Keratinocyte (primary cell): ENCODE results near the gene KTI12. TPM values are rescaled to one million over a fixed set of nuclear protein-coding genes. Genes with fewer than 3 reads are reported as not detected.

Experiments used
- DNase-seq: peaks from one replicate; pipeline ENCODE4 v3.0.0-alpha.2; 2011; ENCODE audit warnings: low read depth, missing footprints, low spot score
- FAIRE-seq: peaks from 2 replicates; lab custom pipeline; 2011; peaks lifted over from hg19 to GRCh38; lab: Jason Lieb, UNC
- H2AFZ ChIP-seq: 2 replicates; pipeline ENCODE4 v1.6.0; 2012; ENCODE audit warnings: low read length, control low read depth, inconsistent platforms; ENCODE audit not compliant: control insufficient read depth
- H3K27ac ChIP-seq: 2 replicates; pipeline ENCODE4 v1.5.1; 2011; ENCODE audit warnings: low read length; ENCODE audit not compliant: control insufficient read depth, insufficient read depth
- H3K27me3 ChIP-seq: 3 replicates; pipeline ENCODE4 v1.6.0; 2011; ENCODE audit warnings: low read length; ENCODE audit not compliant: control insufficient read depth, insufficient read depth; ENCODE audit errors: extremely low read depth
- H3K36me3 ChIP-seq, 2 experiments: 2 replicates in 1 of 2; 3 replicates in 1 of 2; pipeline ENCODE4 v1.5.1; 2011; ENCODE audit warnings: low read length in 2 of 2, mild to moderate bottlenecking in 1 of 2; ENCODE audit not compliant: control insufficient read depth in 2 of 2, insufficient read depth in 2 of 2; ENCODE audit errors: extremely low read depth in 1 of 2
- H3K4me1 ChIP-seq: 3 replicates; pipeline ENCODE4 v1.5.1; 2011; ENCODE audit warnings: low read length; ENCODE audit not compliant: control insufficient read depth, insufficient read depth; ENCODE audit errors: extremely low read depth
- H3K4me2 ChIP-seq: 3 replicates; pipeline ENCODE4 v1.6.0; 2011; ENCODE audit warnings: low read depth, low read length; ENCODE audit not compliant: control insufficient read depth, insufficient read depth; ENCODE audit errors: extremely low read depth
- H3K4me3 ChIP-seq, 3 experiments: fragments of 200-600 bp in 1 of 3; sonication (generic) in 1 of 3; 2 replicates in 2 of 3; 3 replicates in 1 of 3; pipeline ENCODE4 v1.5.1; 2011 to 2016; ENCODE audit warnings: low read length in 3 of 3, mild to moderate bottlenecking in 3 of 3, control low read depth in 2 of 3, inconsistent platforms in 1 of 3, low read depth in 1 of 3, mixed read lengths in 1 of 3, mixed run types in 1 of 3, moderate library complexity in 1 of 3; ENCODE audit not compliant: control insufficient read depth in 2 of 3, insufficient read depth in 2 of 3; ENCODE audit errors: extremely low read depth in 1 of 3
- H3K79me2 ChIP-seq: 2 replicates; pipeline ENCODE4 v1.6.0; 2012; ENCODE audit warnings: low read length; ENCODE audit not compliant: control insufficient read depth, insufficient read depth
- H3K9ac ChIP-seq: 3 replicates; pipeline ENCODE4 v1.6.0; 2011; ENCODE audit warnings: low read length; ENCODE audit not compliant: control insufficient read depth, insufficient read depth; ENCODE audit errors: extremely low read depth
- H3K9me1 ChIP-seq: 3 replicates; pipeline ENCODE4 v1.6.0; 2011; ENCODE audit warnings: low read length; ENCODE audit not compliant: control insufficient read depth, insufficient read depth; ENCODE audit errors: extremely low read depth
- H3K9me3 ChIP-seq: 2 replicates; pipeline ENCODE4 v1.5.1; 2012; ENCODE audit warnings: low read depth, low read length; ENCODE audit not compliant: control insufficient read depth
- H4K20me1 ChIP-seq: 3 replicates; pipeline ENCODE4 v1.6.0; 2011; ENCODE audit warnings: low read length; ENCODE audit not compliant: control insufficient read depth, insufficient read depth; ENCODE audit errors: extremely low read depth
- CTCF ChIP-seq, 3 experiments: IDR thresholded peaks in 1 of 3; conservative IDR thresholded peaks in 1 of 3; optimal IDR thresholded peaks in 1 of 3; 2 replicates in 2 of 3; 3 replicates in 1 of 3; pipeline versions ENCODE3 to v1.5.1; 2011; ENCODE audit warnings: low read length in 3 of 3, mild to moderate bottlenecking in 3 of 3, moderate library complexity in 2 of 3, control low read depth in 1 of 3, inconsistent platforms in 1 of 3; ENCODE audit not compliant: insufficient read depth in 2 of 3; ENCODE audit errors: extremely low read depth in 1 of 3
- EZH2 ChIP-seq: IDR thresholded peaks from one replicate; pipeline ENCODE4 v1.6.1; 2012; ENCODE audit warnings: inconsistent platforms, mild to moderate bottlenecking, low read length, moderate library complexity
- dilution Hi-C: fragments of 300-500 bp; cut with MboI; formaldehyde crosslinking; loops from one replicate; pipeline ENCODE4 v1.7.0; 2020; ENCODE audit warnings: low sequenced_read_pairs; ENCODE audit not compliant: extremely low pct_ligation_motif_present
- polyA plus RNA-seq, 5 experiments: library from polyadenylated mRNA; depleted of rRNA in 3 of 5; stranded (reverse) in 3 of 5; stranded (forward) in 1 of 5; unstranded in 1 of 5; fragments of >200 nt; gene quantifications; 1 replicate in 1 of 5; 2 replicates in 3 of 5; 3 replicates in 1 of 5; pipeline versions ENCODE4 v1.2.1 to v1.2.3, GENCODE V29; 2011 to 2012; ENCODE audit warnings: missing spikeins in 2 of 5, low read depth in 1 of 5, low replicate concordance in 1 of 5

Gene KTI12
- polyA plus RNA-seq, 1 donor (not counting 4 experiments of a cell fraction or from before 2014, with no cell fraction given): 8.1 TPM

- Histone ChIP-seq H3K36me3 (no peaks in the 10 kb centered on the region), H3K4me2 (no peak overlapping the region), H3K27ac (no peak overlapping the region), H2AFZ (no peak overlapping the region), H3K9ac (no peak overlapping the region), H3K79me2 (no peaks in the 10 kb centered on the region), H3K4me1 (peaks cover 3% of the 10 kb centered on the region), H3K9me1 (no peaks in the 10 kb centered on the region), H4K20me1 (no peaks in the 10 kb centered on the region), H3K27me3 (no peaks in the 10 kb centered on the region), H3K9me3 (no peaks in the 10 kb centered on the region), H3K4me3 (no peak overlapping the region)
- no peak for TF ChIP-seq CTCF (optimal IDR thresholded peaks at IDR 0.05 in 1 of 3, IDR thresholded peaks at IDR 0.05 in 1 of 3, conservative IDR thresholded peaks at IDR 0.05 in 1 of 3; ENCODE audit: extremely low read depth in 1 of 3, insufficient read depth in 2 of 3, low read length in 3 of 3)
- no peak for TF ChIP-seq EZH2
- dilution Hi-C loops: no loop called here
- DNase-seq (no peak), FAIRE-seq (no peak)
Observed at GRCh38 chr1:51988254-51988653, 45.4 kb downstream of the KTI12 start.

GRCh38 chr1:51986718-51987117 lies 46.9 kb downstream of the KTI12 start:
- H3K79me2 ChIP-seq: no peaks in the 10 kb centered on the region
- H2AFZ ChIP-seq: no peak overlapping the region
- no peak overlapping the region for H3K4me2 ChIP-seq
- no peaks in the 10 kb centered on the region for H4K20me1 ChIP-seq
- no peaks in the 10 kb centered on the region for H3K36me3 ChIP-seq
- no peak for DNase-seq
- no peak overlapping the region for H3K27ac ChIP-seq
- no peak for FAIRE-seq
- no peak overlapping the region for H3K4me3 ChIP-seq
- no peak overlapping the region for H3K9ac ChIP-seq
- TF ChIP-seq EZH2 (no peak), CTCF (optimal IDR thresholded peaks at IDR 0.05 in 1 of 3, IDR thresholded peaks at IDR 0.05 in 1 of 3, conservative IDR thresholded peaks at IDR 0.05 in 1 of 3; ENCODE audit: extremely low read depth in 1 of 3, insufficient read depth in 2 of 3, low read length in 3 of 3) (no peak)
- peaks cover 3% of the 10 kb centered on the region for H3K4me1 ChIP-seq
- no peaks in the 10 kb centered on the region for H3K9me1 ChIP-seq
- dilution Hi-C loops: no loop called here
- no peaks in the 10 kb centered on the region for H3K9me3 ChIP-seq
- H3K27me3 ChIP-seq: no peaks in the 10 kb centered on the region
